MV-4-11 (cell line): ENCODE data around the gene ATP5F1B.
"Not testable (repeated sequence)": the region's sequence is repeated elsewhere in the genome, so short reads cannot be mapped to it uniquely, and the experiment has no call there.

Source experiments
- DNase-seq: peaks from one replicate; lab custom pipeline; 2025; lab: John Stamatoyannopoulos, UW

Gene ATP5F1B

GRCh38 chr12:56648023-56648422, 2.2 kb upstream of the ATP5F1B start:
- not testable (repeated sequence) for DNase-seq

- no peak for DNase-seq
Observed at GRCh38 chr12:56645201-56645716, 525 bp downstream of the ATP5F1B start.

GRCh38 chr12:56644654-56645053, 1.1 kb downstream of the ATP5F1B start:
- DNase-seq: no peak

- DNase-seq: no peak
Observed at GRCh38 chr12:56641219-56641618, 4.6 kb downstream of the ATP5F1B start.

- no peak for DNase-seq
Observed at GRCh38 chr12:56637621-56638020, 8.2 kb downstream of the ATP5F1B start.

- peak; percentile 99 for DNase-seq
Observed at GRCh38 chr12:56636675-56637540, 8.9 kb downstream of the ATP5F1B start.

GRCh38 chr12:56635806-56636674, 9.7 kb downstream of the ATP5F1B start:
- DNase-seq: peak; percentile 81

- peak; percentile 36 for DNase-seq
Observed at GRCh38 chr12:56634837-56635791, 10.7 kb downstream of the ATP5F1B start.

GRCh38 chr12:56634242-56634836, 11.4 kb downstream of the ATP5F1B start:
- DNase-seq: no peak

- DNase-seq: no peak
Observed at GRCh38 chr12:56633468-56634241, 12.1 kb downstream of the ATP5F1B start.

GRCh38 chr12:56632701-56633467, 12.9 kb downstream of the ATP5F1B start:
- no peak for DNase-seq

- DNase-seq: peak; percentile 54
Observed at GRCh38 chr12:56631790-56632700, 13.7 kb downstream of the ATP5F1B start.

- DNase-seq: peak; percentile 74
Observed at GRCh38 chr12:56630180-56630632, 15.6 kb downstream of the ATP5F1B start, which contains the start of gene BAZ2A. BAZ2A (minus strand) TSS chr12:56630326; CDS start chr12:56617530, 12,796 bp downstream.

GRCh38 chr12:56629459-56630179, 16.2 kb downstream of the ATP5F1B start:
- no peak for DNase-seq

GRCh38 chr12:56628671-56629458, 16.9 kb downstream of the ATP5F1B start:
- peak; percentile 63 for DNase-seq

GRCh38 chr12:56626701-56627100, 19.1 kb downstream of the ATP5F1B start:
- DNase-seq: no peak

GRCh38 chr12:56622535-56622934, 23.2 kb downstream of the ATP5F1B start:
- no peak for DNase-seq
